Parathyroid adenoma (tissue), 2 donors: ENCODE measurements around the gene SEC24D.
"Not testable (repeated sequence)": the region's sequence is repeated elsewhere in the genome, so short reads cannot be mapped to it uniquely, and the experiment has no call there.

Experiments
- H2AFZ ChIP-seq: fragments of 300-600 bp; sonication (generic); one replicate; pipeline ENCODE4 v1.7.0; 2017; ENCODE audit warnings: antibody characterized with exemption, mild to moderate bottlenecking
- H3K27ac ChIP-seq: fragments of 300-600 bp; sonication (generic); one replicate; pipeline ENCODE4 v1.7.0; 2017
- H3K27me3 ChIP-seq: fragments of 300-600 bp; sonication (generic); one replicate; pipeline ENCODE4 v1.7.0; 2017; ENCODE audit warnings: low read length; ENCODE audit not compliant: control insufficient read depth, insufficient read depth
- H3K36me3 ChIP-seq: fragments of 300-600 bp; sonication (generic); one replicate; pipeline ENCODE4 v1.7.0; 2017; ENCODE audit warnings: low read length; ENCODE audit not compliant: control insufficient read depth, insufficient read depth
- H3K4me1 ChIP-seq: fragments of 300-600 bp; sonication (generic); one replicate; pipeline ENCODE4 v1.7.0; 2017; ENCODE audit warnings: control low read depth
- H3K4me2 ChIP-seq: fragments of 300-600 bp; sonication (generic); one replicate; pipeline ENCODE4 v1.7.0; 2017; ENCODE audit warnings: low read length
- H3K4me3 ChIP-seq: fragments of 300-600 bp; sonication (generic); one replicate; pipeline ENCODE4 v1.7.0; 2017; ENCODE audit warnings: low read depth, low read length
- H3K79me2 ChIP-seq: fragments of 300-600 bp; sonication (generic); one replicate; pipeline ENCODE4 v1.7.0; 2017; ENCODE audit warnings: control low read depth
- H3K9ac ChIP-seq: fragments of 300-600 bp; sonication (generic); one replicate; pipeline ENCODE4 v1.7.0; 2017; ENCODE audit warnings: mild to moderate bottlenecking
- H3K9me3 ChIP-seq: fragments of 300-600 bp; sonication (generic); one replicate; pipeline ENCODE4 v1.7.0; 2017; ENCODE audit warnings: low read length; ENCODE audit not compliant: control insufficient read depth
- TF ChIP-seq, protein P1 (sequence below): fragments of 300-600 bp; sonication (generic); IDR thresholded peaks from one replicate; pipeline ENCODE4 v1.7.0; 2017; ENCODE audit warnings: antibody characterized with exemption, mild to moderate bottlenecking
- donor health status: primary hyperparathyroidism.

The SEC24D gene

GRCh38 chr4:118879409-118879808 lies 43.5 kb upstream of the SEC24D start:
- Histone ChIP-seq H3K4me1 (no peaks in the 10 kb centered on the region), H3K27me3 (no peaks in the 10 kb centered on the region), H2AFZ (no peak overlapping the region), H3K9me3 (no peaks in the 10 kb centered on the region), H3K9ac (no peak overlapping the region), H3K4me2 (no peak overlapping the region), H3K4me3 (no peak overlapping the region), H3K36me3 (no peaks in the 10 kb centered on the region), H3K27ac (no peak overlapping the region), H3K79me2 (no peaks in the 10 kb centered on the region)
- TF ChIP-seq, protein P1, sequence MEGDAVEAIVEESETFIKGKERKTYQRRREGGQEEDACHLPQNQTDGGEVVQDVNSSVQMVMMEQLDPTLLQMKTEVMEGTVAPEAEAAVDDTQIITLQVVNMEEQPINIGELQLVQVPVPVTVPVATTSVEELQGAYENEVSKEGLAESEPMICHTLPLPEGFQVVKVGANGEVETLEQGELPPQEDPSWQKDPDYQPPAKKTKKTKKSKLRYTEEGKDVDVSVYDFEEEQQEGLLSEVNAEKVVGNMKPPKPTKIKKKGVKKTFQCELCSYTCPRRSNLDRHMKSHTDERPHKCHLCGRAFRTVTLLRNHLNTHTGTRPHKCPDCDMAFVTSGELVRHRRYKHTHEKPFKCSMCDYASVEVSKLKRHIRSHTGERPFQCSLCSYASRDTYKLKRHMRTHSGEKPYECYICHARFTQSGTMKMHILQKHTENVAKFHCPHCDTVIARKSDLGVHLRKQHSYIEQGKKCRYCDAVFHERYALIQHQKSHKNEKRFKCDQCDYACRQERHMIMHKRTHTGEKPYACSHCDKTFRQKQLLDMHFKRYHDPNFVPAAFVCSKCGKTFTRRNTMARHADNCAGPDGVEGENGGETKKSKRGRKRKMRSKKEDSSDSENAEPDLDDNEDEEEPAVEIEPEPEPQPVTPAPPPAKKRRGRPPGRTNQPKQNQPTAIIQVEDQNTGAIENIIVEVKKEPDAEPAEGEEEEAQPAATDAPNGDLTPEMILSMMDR, result no peak

- not testable (repeated sequence) for H3K79me2 ChIP-seq, H3K9me3 ChIP-seq, H3K27ac ChIP-seq, H3K4me2 ChIP-seq, H3K4me3 ChIP-seq, H3K9ac ChIP-seq, H3K27me3 ChIP-seq, H2AFZ ChIP-seq, H3K36me3 ChIP-seq, H3K4me1 ChIP-seq
Measured at GRCh38 chr4:118878507-118878906, 42.6 kb upstream of the SEC24D start.

- Histone ChIP-seq H3K27ac (no peak overlapping the region), H3K4me1 (no peaks in the 10 kb centered on the region), H3K4me3 (no peak overlapping the region), H3K36me3 (no peaks in the 10 kb centered on the region), H2AFZ (no peak overlapping the region), H3K4me2 (no peak overlapping the region), H3K9ac (no peak overlapping the region), H3K9me3 (no peaks in the 10 kb centered on the region), H3K27me3 (no peaks in the 10 kb centered on the region), H3K79me2 (no peaks in the 10 kb centered on the region)
- TF ChIP-seq, protein P1, result no peak
Measured at GRCh38 chr4:118877797-118878196, 41.9 kb upstream of the SEC24D start.

DNA sequence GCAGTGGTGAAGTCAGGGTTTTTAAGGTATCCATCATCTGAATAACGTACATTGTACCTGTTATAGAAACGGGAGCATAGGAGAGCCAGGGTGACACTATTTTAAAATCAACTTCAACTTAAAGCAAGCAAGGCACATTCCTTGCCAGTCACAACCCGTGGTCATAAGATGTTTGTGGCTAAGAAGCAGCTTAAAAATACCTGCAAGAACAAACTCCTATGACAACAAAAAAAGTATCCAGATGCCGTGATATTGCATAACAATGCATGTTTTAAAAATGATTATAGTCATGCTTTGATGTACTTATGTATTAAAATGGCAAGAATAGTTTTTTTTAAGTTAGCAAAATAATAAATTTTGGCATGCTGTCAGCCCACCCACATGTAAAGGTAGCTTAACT lies 36.3 kb upstream of the SEC24D start:
- no peaks in the 10 kb centered on the region for H3K27me3 ChIP-seq
- TF ChIP-seq, protein P1, result no peak
- H3K4me3 ChIP-seq, result no peak overlapping the region
- no peaks in the 10 kb centered on the region for H3K79me2 ChIP-seq
- no peak overlapping the region for H3K27ac ChIP-seq
- no peaks in the 10 kb centered on the region for H3K4me1 ChIP-seq
- no peaks in the 10 kb centered on the region for H3K9me3 ChIP-seq
- H3K4me2 ChIP-seq, result no peak overlapping the region
- no peak overlapping the region for H3K9ac ChIP-seq
- no peak overlapping the region for H2AFZ ChIP-seq
- no peaks in the 10 kb centered on the region for H3K36me3 ChIP-seq

DNA sequence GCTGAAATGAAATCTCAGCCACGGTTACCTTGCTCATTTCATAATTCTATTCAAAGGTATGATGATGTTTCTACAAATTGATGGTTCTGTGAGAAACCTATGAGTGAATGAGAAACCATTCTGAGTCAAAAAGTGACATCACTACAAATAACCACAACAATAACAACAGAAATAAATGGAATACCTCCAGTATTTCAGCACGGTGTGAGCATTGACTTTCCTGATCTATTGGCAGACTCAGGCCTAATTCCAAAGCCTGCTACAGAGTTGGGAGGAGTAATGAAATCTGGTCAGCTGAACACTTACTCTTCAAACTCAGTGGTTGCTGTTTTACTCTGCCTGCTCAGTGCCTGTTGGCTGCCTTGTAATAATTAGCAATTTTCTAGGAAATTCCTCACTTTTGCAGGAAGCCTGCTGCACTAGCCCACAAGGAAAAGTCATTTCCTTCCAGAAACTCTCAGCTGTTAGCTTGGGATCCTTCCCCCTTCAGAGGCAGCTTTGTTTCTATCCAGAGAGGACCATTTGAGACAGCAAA lies 33.9 kb upstream of the SEC24D start:
- no peaks in the 10 kb centered on the region for H3K79me2 ChIP-seq
- H3K27me3 ChIP-seq, result no peaks in the 10 kb centered on the region
- H3K36me3 ChIP-seq, result no peaks in the 10 kb centered on the region
- no peak overlapping the region for H3K9ac ChIP-seq
- TF ChIP-seq, protein P1, result no peak
- H3K4me3 ChIP-seq, result no peak overlapping the region
- H3K4me2 ChIP-seq, result no peak overlapping the region
- H3K27ac ChIP-seq, result no peak overlapping the region
- H2AFZ ChIP-seq, result no peak overlapping the region
- H3K4me1 ChIP-seq, result no peaks in the 10 kb centered on the region
- H3K9me3 ChIP-seq, result no peaks in the 10 kb centered on the region
